Panc1 (cell line): ENCODE measurements around the gene SPRYD3.

Experiments used
- POLR2AphosphoS5 ChIP-seq: IDR thresholded peaks from 2 replicates; pipeline ENCODE4 v1.6.1; 2012; ENCODE audit warnings: mild to moderate bottlenecking, low read depth, low read length, moderate library complexity
- SIN3A ChIP-seq: IDR thresholded peaks from 2 replicates; pipeline ENCODE4 v1.6.1; 2012; ENCODE audit warnings: low read depth, mild to moderate bottlenecking, low read length, moderate library complexity, borderline replicate concordance; ENCODE audit not compliant: insufficient read depth
- TF ChIP-seq, protein P1 (sequence below): fragments of 450-650 bp; IDR thresholded peaks from 2 replicates; pipeline ENCODE4 v1.5.1; 2017; ENCODE audit warnings: mild to moderate bottlenecking
- TF ChIP-seq, protein P2 (sequence below), 2 experiments: IDR thresholded peaks; 2 replicates each; pipeline ENCODE4 v1.6.1; 2011 to 2012; ENCODE audit warnings: low read depth in 2 of 2, control low read depth in 1 of 2, low read length in 1 of 2, mild to moderate bottlenecking in 1 of 2, moderate library complexity in 1 of 2; ENCODE audit not compliant: insufficient read depth in 1 of 2

DNA sequence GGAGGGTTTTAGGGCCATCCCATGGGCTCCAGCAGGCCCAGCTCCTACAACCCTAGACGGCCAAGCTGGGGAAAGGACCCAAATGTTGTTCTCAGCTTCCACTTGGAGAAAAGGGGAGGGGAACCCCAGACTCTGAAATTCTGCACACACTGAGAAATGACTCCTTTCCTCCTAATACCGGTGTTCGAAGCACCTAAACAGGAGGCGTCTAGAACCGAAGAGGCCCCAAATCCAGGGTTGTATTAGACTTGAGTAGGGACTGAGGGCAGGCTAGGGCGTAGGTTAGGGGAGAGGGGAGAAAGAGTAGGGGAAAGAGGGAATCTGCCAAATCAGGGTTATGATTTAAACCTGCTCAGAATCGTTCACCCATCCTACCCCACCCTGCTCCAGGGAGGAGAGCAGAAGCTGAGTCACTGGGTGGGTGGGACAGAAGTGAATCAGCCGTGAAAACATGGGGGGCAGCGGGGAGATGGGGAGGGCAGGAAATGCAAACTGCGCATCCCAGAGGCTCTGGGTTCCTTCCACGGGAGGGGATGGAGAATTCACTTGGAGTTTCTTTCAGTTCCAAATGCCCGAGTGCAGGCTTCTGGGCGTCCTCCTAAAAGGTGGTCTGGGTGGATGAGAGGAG, 19.3 kb upstream of the SPRYD3 start:
- TF ChIP-seq, protein P1, sequence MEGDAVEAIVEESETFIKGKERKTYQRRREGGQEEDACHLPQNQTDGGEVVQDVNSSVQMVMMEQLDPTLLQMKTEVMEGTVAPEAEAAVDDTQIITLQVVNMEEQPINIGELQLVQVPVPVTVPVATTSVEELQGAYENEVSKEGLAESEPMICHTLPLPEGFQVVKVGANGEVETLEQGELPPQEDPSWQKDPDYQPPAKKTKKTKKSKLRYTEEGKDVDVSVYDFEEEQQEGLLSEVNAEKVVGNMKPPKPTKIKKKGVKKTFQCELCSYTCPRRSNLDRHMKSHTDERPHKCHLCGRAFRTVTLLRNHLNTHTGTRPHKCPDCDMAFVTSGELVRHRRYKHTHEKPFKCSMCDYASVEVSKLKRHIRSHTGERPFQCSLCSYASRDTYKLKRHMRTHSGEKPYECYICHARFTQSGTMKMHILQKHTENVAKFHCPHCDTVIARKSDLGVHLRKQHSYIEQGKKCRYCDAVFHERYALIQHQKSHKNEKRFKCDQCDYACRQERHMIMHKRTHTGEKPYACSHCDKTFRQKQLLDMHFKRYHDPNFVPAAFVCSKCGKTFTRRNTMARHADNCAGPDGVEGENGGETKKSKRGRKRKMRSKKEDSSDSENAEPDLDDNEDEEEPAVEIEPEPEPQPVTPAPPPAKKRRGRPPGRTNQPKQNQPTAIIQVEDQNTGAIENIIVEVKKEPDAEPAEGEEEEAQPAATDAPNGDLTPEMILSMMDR: no peak
- TF ChIP-seq POLR2AphosphoS5 (no peak), SIN3A (no peak)
- TF ChIP-seq, protein P2, sequence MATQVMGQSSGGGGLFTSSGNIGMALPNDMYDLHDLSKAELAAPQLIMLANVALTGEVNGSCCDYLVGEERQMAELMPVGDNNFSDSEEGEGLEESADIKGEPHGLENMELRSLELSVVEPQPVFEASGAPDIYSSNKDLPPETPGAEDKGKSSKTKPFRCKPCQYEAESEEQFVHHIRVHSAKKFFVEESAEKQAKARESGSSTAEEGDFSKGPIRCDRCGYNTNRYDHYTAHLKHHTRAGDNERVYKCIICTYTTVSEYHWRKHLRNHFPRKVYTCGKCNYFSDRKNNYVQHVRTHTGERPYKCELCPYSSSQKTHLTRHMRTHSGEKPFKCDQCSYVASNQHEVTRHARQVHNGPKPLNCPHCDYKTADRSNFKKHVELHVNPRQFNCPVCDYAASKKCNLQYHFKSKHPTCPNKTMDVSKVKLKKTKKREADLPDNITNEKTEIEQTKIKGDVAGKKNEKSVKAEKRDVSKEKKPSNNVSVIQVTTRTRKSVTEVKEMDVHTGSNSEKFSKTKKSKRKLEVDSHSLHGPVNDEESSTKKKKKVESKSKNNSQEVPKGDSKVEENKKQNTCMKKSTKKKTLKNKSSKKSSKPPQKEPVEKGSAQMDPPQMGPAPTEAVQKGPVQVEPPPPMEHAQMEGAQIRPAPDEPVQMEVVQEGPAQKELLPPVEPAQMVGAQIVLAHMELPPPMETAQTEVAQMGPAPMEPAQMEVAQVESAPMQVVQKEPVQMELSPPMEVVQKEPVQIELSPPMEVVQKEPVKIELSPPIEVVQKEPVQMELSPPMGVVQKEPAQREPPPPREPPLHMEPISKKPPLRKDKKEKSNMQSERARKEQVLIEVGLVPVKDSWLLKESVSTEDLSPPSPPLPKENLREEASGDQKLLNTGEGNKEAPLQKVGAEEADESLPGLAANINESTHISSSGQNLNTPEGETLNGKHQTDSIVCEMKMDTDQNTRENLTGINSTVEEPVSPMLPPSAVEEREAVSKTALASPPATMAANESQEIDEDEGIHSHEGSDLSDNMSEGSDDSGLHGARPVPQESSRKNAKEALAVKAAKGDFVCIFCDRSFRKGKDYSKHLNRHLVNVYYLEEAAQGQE (IDR thresholded peaks at IDR 0.05; ENCODE audit: insufficient read depth in 1 of 2, low read depth in 2 of 2, low read length in 1 of 2): no peak
